T-helper 1 cell (primary cell): ENCODE results near the gene CEP126.

ENCODE experiments used
- DNase-seq, 5 donors: peaks; one replicate each; pipeline ENCODE4 v3.0.0-alpha.2; 2012 to 2020

CEP126 gene

DNA sequence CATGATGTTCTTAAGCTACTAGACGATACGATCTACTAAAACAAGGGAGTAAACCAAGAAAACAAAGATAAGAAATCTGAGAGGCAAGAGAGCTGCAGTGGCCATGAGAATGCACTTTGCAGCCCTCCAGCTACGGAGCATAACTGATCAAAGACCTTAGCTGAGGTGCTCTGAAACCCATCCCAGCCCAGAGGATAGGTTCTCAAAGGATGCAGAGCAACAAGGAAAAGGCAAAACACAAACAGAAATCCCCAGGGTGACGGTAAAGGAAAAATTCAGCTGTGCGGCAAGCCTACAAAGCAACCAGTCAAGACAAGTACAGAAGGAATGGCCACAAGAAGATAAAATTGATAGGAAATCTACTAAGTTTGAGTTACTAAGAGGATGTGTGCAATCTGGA, 99.9 kb downstream of the CEP126 start:
- no peak for DNase-seq

GRCh38 chr11:102017026-102017425, 102.2 kb downstream of the CEP126 start:
- DNase-seq = no peak

DNA sequence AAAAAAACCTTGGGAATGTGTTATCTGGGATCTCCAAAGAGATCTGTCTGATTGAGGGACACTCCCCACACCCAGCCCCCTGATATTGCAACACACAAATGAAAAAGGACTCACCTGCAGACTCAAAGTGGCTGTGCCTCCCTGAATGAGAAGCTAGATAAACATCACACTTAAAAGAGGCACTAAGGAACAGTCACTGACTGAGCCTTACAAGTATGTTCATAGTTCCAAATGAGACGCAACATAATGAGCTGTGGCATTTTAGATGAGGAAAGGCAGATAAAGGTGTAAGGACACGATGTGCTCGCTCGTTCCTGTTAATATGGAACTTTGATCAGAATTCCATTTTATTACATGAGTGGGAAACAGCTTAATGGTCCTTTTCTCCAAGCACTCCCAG, 111.4 kb downstream of the CEP126 start:
- DNase-seq = no peak

- no peak for DNase-seq
Measured at GRCh38 chr11:102026959-102027358, 112.1 kb downstream of the CEP126 start.

GRCh38 chr11:102036757-102037156, 121.9 kb downstream of the CEP126 start:
- no peak for DNase-seq

GRCh38 chr11:102046841-102047240, 132.0 kb downstream of the CEP126 start:
- no peak for DNase-seq

- DNase-seq = peak in 4 of 5 donors; percentile 16 to 52 (median 22)
Measured at GRCh38 chr11:102047305-102047924, 132.6 kb downstream of the CEP126 start, which contains the start of gene CFAP300. TSS of gene CFAP300 (plus strand) at chr11:102047437. CDS start at chr11:102047471, 34 bp downstream.
